Caco-2 (cell line): ENCODE data around the gene KRT16. TPM values are rescaled to one million over a fixed set of nuclear protein-coding genes. Genes with fewer than 3 reads are reported as not detected.

Experiments used
- BruUV-seq: library from RNA; stranded (reverse); fragments of 400-500 nt; replicated peaks from 2 replicates; lab custom pipeline; 2021; lab: Mats Ljungman, UMichigan
- CTCF ChIA-PET: fragments of 300-600 bp; sonication (Branson Sonifier 250); formaldehyde crosslinking; loops from one replicate; lab custom pipeline; 2022; ENCODE audit warnings: antibody characterized with exemption; lab: Charles Lee
- POLR2A ChIA-PET: fragments of 300-600 bp; sonication (Branson Sonifier 250); formaldehyde crosslinking; loops from one replicate; lab custom pipeline; 2022; ENCODE audit warnings: antibody characterized with exemption; lab: Charles Lee
- DNase-seq, 2 experiments: peaks; one replicate each; pipeline versions ENCODE4 v3.0.0 to v3.0.0-alpha.2; 2020 to 2022
- H3K27me3 ChIP-seq: replicated peaks from 2 replicates; pipeline ENCODE4 v1.6.0; 2011; ENCODE audit warnings: low read length; ENCODE audit not compliant: control insufficient read depth, insufficient read depth
- H3K36me3 ChIP-seq: 2 replicates; pipeline ENCODE4 v1.5.1; 2011; ENCODE audit warnings: low read length; ENCODE audit not compliant: control insufficient read depth, insufficient read depth
- H3K4me1 ChIP-seq: fragments of 250-450 bp; sonication (Bioruptor Pico); 2 replicates; pipeline ENCODE4 v1.5.1; 2020; ENCODE audit warnings: mild to moderate bottlenecking
- H3K4me3 ChIP-seq: 2 replicates; pipeline ENCODE4 v1.5.1; 2011; ENCODE audit warnings: low read depth, mild to moderate bottlenecking, control low read depth, low read length
- H3K9me3 ChIP-seq: fragments of 250-450 bp; sonication (Bioruptor Pico); 2 replicates; pipeline ENCODE4 v1.5.1; 2020; ENCODE audit warnings: mild to moderate bottlenecking, moderate library complexity
- H3K27ac Mint-ChIP-seq: one replicate; pipeline ENCODE4 v1.8.0; 2022; ENCODE audit warnings: mixed read lengths; ENCODE audit not compliant: unreplicated experiment
- H3K27me3 Mint-ChIP-seq: one replicate; pipeline ENCODE4 v1.8.0; 2022; ENCODE audit warnings: mixed read lengths; ENCODE audit not compliant: insufficient read depth, unreplicated experiment
- H3K36me3 Mint-ChIP-seq: one replicate; pipeline ENCODE4 v1.8.0; 2022; ENCODE audit warnings: mild to moderate bottlenecking, mixed read lengths; ENCODE audit not compliant: insufficient read depth, unreplicated experiment
- H3K4me1 Mint-ChIP-seq: one replicate; pipeline ENCODE4 v1.8.0; 2022; ENCODE audit warnings: low read depth, mixed read lengths; ENCODE audit not compliant: unreplicated experiment
- H3K4me3 Mint-ChIP-seq: one replicate; pipeline ENCODE4 v1.8.0; 2022; ENCODE audit warnings: mild to moderate bottlenecking, moderate library complexity, mixed read lengths; ENCODE audit not compliant: unreplicated experiment
- H3K9me3 Mint-ChIP-seq: one replicate; pipeline ENCODE4 v1.8.0; 2022; ENCODE audit warnings: mixed read lengths; ENCODE audit not compliant: unreplicated experiment
- CTCF ChIP-seq, 2 experiments: fragments of 200-600 bp in 1 of 2; IDR thresholded peaks; 1 replicate in 1 of 2; 2 replicates in 1 of 2; pipeline versions ENCODE4 v1.5.1 to v1.8.0; 2011 to 2022; ENCODE audit warnings: antibody characterized with exemption in 1 of 2, control low read depth in 1 of 2, inconsistent platforms in 1 of 2, low read depth in 1 of 2, low read length in 1 of 2, mild to moderate bottlenecking in 1 of 2, moderate library complexity in 1 of 2; ENCODE audit not compliant: insufficient read depth in 1 of 2, severe bottlenecking in 1 of 2, unreplicated experiment in 1 of 2
- intact Hi-C: fragments of 100-400 bp; cut with micrococcal nuclease; formaldehyde crosslinking; loops from one replicate; pipeline ENCODE4 v1.10.0; 2022; ENCODE audit not compliant: unreplicated experiment
- total RNA-seq: library from RNA; stranded (reverse); gene quantifications from 2 replicates; pipeline ENCODE4 v1.2.3, GENCODE V29; 2022

KRT16 gene
- total RNA-seq, 1 experiment from 2014 or later: not detected

GRCh38 chr17:41593306-41593981 is 19.1 kb downstream of the KRT16 start:
- no peak overlapping the region for H3K4me3 ChIP-seq
- H3K27me3 Mint-ChIP-seq: peaks cover 12% of the 10 kb centered on the region
- H3K27ac Mint-ChIP-seq: no peak overlapping the region
- TF ChIP-seq CTCF (IDR thresholded peaks at IDR 0.05; ENCODE audit: insufficient read depth in 1 of 2, low read depth in 1 of 2, low read length in 1 of 2, severe bottlenecking in 1 of 2, unreplicated experiment in 1 of 2): no peak
- BruUV-seq: no TSS peak
- peaks cover 8% of the 10 kb centered on the region for H3K9me3 Mint-ChIP-seq
- peaks cover 7% of the 10 kb centered on the region for H3K36me3 Mint-ChIP-seq
- H3K4me1 Mint-ChIP-seq: peaks cover 7% of the 10 kb centered on the region
- H3K4me1 ChIP-seq: no peaks in the 10 kb centered on the region
- DNase-seq: no peak
- ChIA-PET CTCF (no interaction called here), POLR2A (interaction anchor here (0.9 kb wide), 1 partner anchor 66 kb away, joined by 3 read pairs; the partner anchor contains the start of gene KRT19)
- no peak overlapping the region for H3K4me3 Mint-ChIP-seq
- H3K27me3 ChIP-seq: no peaks in the 10 kb centered on the region; the same call in 1 of the 2 replicates
- intact Hi-C loops: no loop called here
- H3K36me3 ChIP-seq: no peaks in the 10 kb centered on the region
- H3K9me3 ChIP-seq: no peaks in the 10 kb centered on the region

- no peaks in the 10 kb centered on the region for H3K9me3 ChIP-seq
- Mint-ChIP-seq H3K4me3 (no peak overlapping the region), H3K4me1 (peaks cover 7% of the 10 kb centered on the region), H3K27me3 (peaks cover 12% of the 10 kb centered on the region), H3K9me3 (peaks cover 5% of the 10 kb centered on the region), H3K27ac (no peak overlapping the region), H3K36me3 (peaks cover 7% of the 10 kb centered on the region)
- intact Hi-C loops: no loop called here
- H3K27me3 ChIP-seq: no peaks in the 10 kb centered on the region; the same call in 1 of the 2 replicates
- POLR2A ChIA-PET: interaction anchor here (0.6 kb wide), 1 partner anchor 79 kb away, joined by 3 read pairs; no protein-coding TSS in a partner anchor
- no peaks in the 10 kb centered on the region for H3K4me1 ChIP-seq
- no peak for DNase-seq
- CTCF ChIA-PET: no interaction called here
- no peaks in the 10 kb centered on the region for H3K36me3 ChIP-seq
- H3K4me3 ChIP-seq: no peak overlapping the region
- BruUV-seq: no TSS peak
- TF ChIP-seq CTCF (IDR thresholded peaks at IDR 0.05; ENCODE audit: insufficient read depth in 1 of 2, low read depth in 1 of 2, low read length in 1 of 2, severe bottlenecking in 1 of 2, unreplicated experiment in 1 of 2): no peak
Measured at GRCh38 chr17:41592601-41593305, 19.8 kb downstream of the KRT16 start.

- Mint-ChIP-seq H3K4me1 (no peaks in the 10 kb centered on the region), H3K27ac (no peak overlapping the region)
- POLR2A ChIA-PET: no interaction called here
Measured at GRCh38 chr17:41589301-41589700, 23.3 kb downstream of the KRT16 start.

More at GRCh38 chr17:41589301-41589700, 23.3 kb downstream of the KRT16 start:
- Histone ChIP-seq H3K4me3 (no peak overlapping the region), H3K4me1 (no peaks in the 10 kb centered on the region), H3K36me3 (no peaks in the 10 kb centered on the region), H3K9me3 (no peaks in the 10 kb centered on the region), H3K27me3 (no peaks in the 10 kb centered on the region)
- H3K27me3 Mint-ChIP-seq: no peaks in the 10 kb centered on the region
- H3K4me3 Mint-ChIP-seq: no peak overlapping the region
- H3K36me3 Mint-ChIP-seq: no peaks in the 10 kb centered on the region
- no peak for DNase-seq
- TF ChIP-seq CTCF (IDR thresholded peaks at IDR 0.05; ENCODE audit: insufficient read depth in 1 of 2, low read depth in 1 of 2, low read length in 1 of 2, severe bottlenecking in 1 of 2, unreplicated experiment in 1 of 2): no peak
- intact Hi-C loops: no loop called here
- BruUV-seq: no TSS peak
- H3K9me3 Mint-ChIP-seq: no peaks in the 10 kb centered on the region
- CTCF ChIA-PET: no interaction called here
